ENCODE results near the gene SGIP1.
"Not testable (repeated sequence)": the region's sequence is repeated elsewhere in the genome, so short reads cannot be mapped to it uniquely, and the experiment has no call there.

Gene SGIP1

GRCh38 chr1:66777831-66778230, 243.9 kb downstream of the SGIP1 start:
- DNase-seq, result no peak

GRCh38 chr1:66778266-66778665, 244.3 kb downstream of the SGIP1 start:
- DNase-seq, result no peak

DNA sequence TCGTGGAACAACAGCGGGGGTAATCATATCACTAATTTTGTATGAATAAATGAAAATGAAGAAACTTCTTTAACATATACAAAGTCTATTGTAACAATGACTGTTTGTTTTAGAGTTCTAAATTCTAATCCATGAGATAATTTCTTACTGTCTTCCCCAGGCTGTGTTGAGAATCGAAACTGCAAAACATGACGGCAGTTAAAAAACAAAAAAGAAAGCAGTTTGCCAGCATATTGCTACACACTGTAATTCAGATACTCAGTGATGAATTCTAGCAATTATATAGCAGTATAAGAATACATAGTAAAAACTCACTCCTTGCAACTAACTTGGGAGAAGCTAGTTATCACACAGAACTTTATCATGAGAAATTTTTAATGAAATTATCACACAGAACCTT, 245.0 kb downstream of the SGIP1 start:
- no peak for DNase-seq

- no peak for DNase-seq
These were observed 245.6 kb downstream of the SGIP1 start for GRCh38 chr1:66779475-66780078.

DNA sequence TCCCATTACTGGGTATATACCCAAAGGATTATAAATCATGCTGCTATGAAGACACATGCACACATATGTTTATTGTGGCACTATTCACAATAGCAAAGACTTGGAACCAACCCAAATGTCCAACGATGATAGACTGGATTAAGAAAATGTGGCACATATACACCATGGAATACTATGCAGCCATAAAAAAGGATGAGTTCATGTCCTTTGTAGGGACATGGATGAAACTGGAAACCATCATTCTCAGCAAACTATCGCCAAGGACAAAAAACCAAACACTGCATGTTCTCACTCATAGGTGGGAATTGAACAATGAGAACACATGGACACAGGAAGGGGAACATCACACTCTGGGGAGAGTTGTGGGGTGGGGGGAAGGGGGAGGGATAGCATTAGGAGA, 251.8 kb downstream of the SGIP1 start:
- not testable (repeated sequence) for DNase-seq

DNA sequence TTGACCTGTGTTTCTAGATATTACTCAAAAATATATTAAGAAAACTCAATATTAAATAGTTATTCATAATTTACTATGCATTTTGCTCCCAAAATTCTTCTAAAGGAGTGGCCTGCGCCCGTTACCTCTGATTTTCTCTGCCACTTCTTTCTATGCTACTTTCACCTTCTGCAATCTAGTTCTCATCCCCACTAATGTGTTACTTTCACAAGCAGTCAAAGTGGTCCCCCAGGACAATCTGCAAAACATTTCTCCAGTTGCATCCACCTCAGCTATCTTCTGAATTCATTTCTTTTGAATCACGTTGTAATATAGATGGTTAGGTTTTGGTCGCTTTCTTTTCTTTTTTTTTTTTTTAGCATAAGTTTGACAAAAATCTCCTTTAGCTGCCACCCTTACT, 253.7 kb downstream of the SGIP1 start:
- DNase-seq, result no peak

DNA sequence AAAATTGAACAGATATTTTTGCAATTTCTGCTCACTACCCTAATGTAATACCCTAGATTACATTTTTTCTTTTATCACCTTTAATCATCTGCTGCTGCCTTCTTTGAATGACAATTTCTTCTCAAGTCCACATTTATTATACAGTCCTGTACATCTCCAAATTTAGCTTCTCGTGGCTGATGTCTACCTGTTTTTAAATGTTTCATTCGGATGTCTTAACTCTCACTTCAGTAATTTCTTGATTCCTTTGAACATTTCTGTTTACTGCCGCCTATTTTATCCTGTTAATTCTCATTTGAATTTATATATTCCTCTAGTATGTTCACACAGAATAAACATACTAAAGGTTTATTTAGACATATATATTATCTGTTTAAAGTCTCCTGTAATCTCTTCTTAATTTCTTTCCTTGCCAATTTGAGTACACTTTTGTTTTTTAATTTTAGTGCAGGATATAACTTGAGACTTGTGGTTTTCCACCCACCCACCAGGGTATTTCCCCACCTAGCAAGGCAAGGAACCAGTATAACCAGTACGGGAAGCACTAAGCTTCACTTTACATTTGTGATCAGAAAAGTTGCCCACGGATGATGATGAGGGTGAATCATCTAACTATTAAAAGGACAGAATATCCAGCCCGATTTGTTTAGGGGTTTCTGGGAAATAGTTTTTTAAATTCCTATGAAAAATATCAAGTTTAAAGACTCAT, 254.4 kb downstream of the SGIP1 start:
- DNase-seq, result no peak

DNA sequence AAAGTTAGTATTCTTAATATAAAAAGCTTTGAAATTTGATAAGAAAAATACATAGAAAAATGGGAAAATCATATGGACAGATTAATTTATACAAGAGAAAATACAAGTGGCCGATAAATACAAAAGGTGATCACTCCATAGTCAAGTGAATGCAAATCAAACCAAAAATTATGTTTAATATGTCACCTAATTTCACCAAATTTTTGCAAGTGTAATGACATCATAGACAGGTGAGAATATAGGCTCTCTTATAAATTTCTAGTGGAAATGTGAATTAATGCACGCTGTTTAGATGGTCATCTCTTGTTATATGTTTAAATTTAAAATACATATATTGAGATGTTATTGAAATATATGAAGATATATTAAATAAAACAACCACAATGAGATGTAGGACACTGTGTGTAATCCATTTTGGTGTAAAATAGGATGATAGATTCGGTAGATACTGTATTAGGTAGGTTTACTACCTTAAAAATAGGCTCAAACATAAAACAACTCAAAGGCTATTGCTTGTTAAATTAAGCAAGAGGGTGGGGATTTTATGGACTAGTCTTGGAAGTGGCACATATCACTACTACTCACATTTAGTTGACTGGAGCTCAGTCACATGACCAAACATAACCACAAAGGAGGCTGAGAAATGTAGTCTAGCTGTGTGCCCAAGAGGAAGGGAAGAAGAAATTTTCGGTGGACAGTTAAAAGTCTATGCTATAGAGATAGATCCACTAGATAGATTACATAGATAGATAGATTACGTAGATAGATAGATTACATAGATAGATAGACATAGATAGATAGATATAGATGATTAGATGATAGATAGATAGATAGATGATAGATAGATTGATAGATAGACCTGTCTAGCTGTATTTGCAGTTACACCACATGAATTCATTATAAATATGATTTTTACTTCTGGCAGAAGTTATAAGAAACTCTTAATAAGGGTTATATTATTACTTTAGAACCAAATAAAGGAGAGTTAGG, 258.0 kb downstream of the SGIP1 start:
- no peak for DNase-seq

DNA sequence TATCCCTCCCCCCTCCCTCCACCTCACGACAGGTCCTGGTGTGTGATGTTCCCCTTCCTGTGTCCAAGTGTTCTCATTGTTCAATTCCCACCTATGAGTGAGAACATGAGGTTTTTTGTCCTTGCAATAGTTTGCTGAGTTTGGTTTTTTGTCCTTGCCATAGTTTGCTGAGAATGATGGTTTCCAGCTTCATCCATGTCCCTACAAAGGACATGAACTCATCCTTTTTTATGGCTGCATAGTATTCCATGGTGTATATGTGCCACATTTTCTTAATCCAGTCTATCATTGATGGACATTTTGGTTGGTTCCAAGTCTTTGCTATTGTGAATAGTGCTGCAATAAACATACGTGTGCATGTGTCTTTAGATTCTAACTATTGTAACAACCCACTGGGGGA, 261.9 kb downstream of the SGIP1 start:
- DNase-seq, result not testable (repeated sequence)
